GM12875 (cell line): ENCODE results near the gene SCYGR1.
"Not testable (repeated sequence)": the region's sequence is repeated elsewhere in the genome, so short reads cannot be mapped to it uniquely, and the experiment has no call there.

Source experiments
- H3K4me3 ChIP-seq: one replicate; pipeline ENCODE4 v1.5.1; 2011; ENCODE audit warnings: low read depth, low read length, control low read depth
- CTCF ChIP-seq: IDR thresholded peaks from 2 replicates; pipeline ENCODE4 v1.5.1; 2011; ENCODE audit warnings: low read depth, mild to moderate bottlenecking, control low read depth, inconsistent platforms, low read length, moderate library complexity, borderline replicate concordance; ENCODE audit not compliant: insufficient read depth

The SCYGR1 gene

GRCh38 chr2:227387583-227387982 is at the start of gene SCYGR1:
TSS of gene SCYGR1 (minus strand) at chr2:227387949. CDS start at chr2:227387949, 0 bp downstream.
- not testable (repeated sequence) for H3K4me3 ChIP-seq

- no peak for TF ChIP-seq CTCF
- no peak overlapping the region for H3K4me3 ChIP-seq
Observed at GRCh38 chr2:227436436-227437174, 48.9 kb upstream of the SCYGR1 start.

GRCh38 chr2:227433171-227433570 is 45.4 kb upstream of the SCYGR1 start:
- no peak for TF ChIP-seq CTCF
- no peak overlapping the region for H3K4me3 ChIP-seq

- H3K4me3 ChIP-seq, result no peak overlapping the region
- TF ChIP-seq CTCF, result no peak
Observed at GRCh38 chr2:227430639-227431038, 42.9 kb upstream of the SCYGR1 start.

GRCh38 chr2:227428731-227429285 is 41.1 kb upstream of the SCYGR1 start:
- TF ChIP-seq CTCF, result no peak

GRCh38 chr2:227423656-227424499 is 36.1 kb upstream of the SCYGR1 start:
- TF ChIP-seq CTCF, result no peak
- H3K4me3 ChIP-seq, result no peak overlapping the region

More at GRCh38 chr2:227428731-227429285, 41.1 kb upstream of the SCYGR1 start:
- H3K4me3 ChIP-seq, result no peak overlapping the region
